HG03354 (cell line): ENCODE results near the gene PDGFA.

Experiments
- ATAC-seq: cut with Tn5 transposase; IDR thresholded peaks from one replicate; pipeline ENCODE4 v1.9.1; 2021; ENCODE audit warnings: mild to moderate bottlenecking; ENCODE audit not compliant: unreplicated experiment, poor library complexity, severe bottlenecking

The PDGFA gene

GRCh38 chr7:465710-466400, 53.8 kb downstream of the PDGFA start:
- ATAC-seq = no peak

GRCh38 chr7:464454-465401, 54.9 kb downstream of the PDGFA start:
- ATAC-seq = no peak

- no peak for ATAC-seq
These were observed 55.7 kb downstream of the PDGFA start for GRCh38 chr7:463817-464453.

- no peak for ATAC-seq
These were observed 56.3 kb downstream of the PDGFA start for GRCh38 chr7:463362-463781.

GRCh38 chr7:462173-463103, 57.2 kb downstream of the PDGFA start:
- ATAC-seq = no peak

- ATAC-seq = no peak
These were observed 58.0 kb downstream of the PDGFA start for GRCh38 chr7:461453-462172.

GRCh38 chr7:461117-461452, 58.6 kb downstream of the PDGFA start:
- no peak for ATAC-seq

- ATAC-seq = no peak
These were observed 59.1 kb downstream of the PDGFA start for GRCh38 chr7:460374-461116.

GRCh38 chr7:459584-460373, 59.9 kb downstream of the PDGFA start:
- ATAC-seq = no peak

- ATAC-seq = no peak
These were observed 61.0 kb downstream of the PDGFA start for GRCh38 chr7:458511-459245.

GRCh38 chr7:457814-458510, 61.7 kb downstream of the PDGFA start:
- no peak for ATAC-seq

GRCh38 chr7:455110-455928, 64.3 kb downstream of the PDGFA start:
- no peak for ATAC-seq

- no peak for ATAC-seq
These were observed 65.1 kb downstream of the PDGFA start for GRCh38 chr7:454356-455109.

GRCh38 chr7:453597-454306, 65.9 kb downstream of the PDGFA start:
- ATAC-seq = no peak
